Pericardium fibroblast (primary cell): ENCODE results near the gene GLI2. TPM values are rescaled to one million over a fixed set of nuclear protein-coding genes. Genes with fewer than 3 reads are reported as not detected.

Source experiments
- total RNA-seq: library from RNA; depleted of rRNA; stranded (reverse); fragments of >200 nt; gene quantifications from 2 replicates; pipeline ENCODE4 v1.2.3, GENCODE V29; 2015

The GLI2 gene
- 10.6 and 13.5 TPM in 2 replicates for total RNA-seq

GRCh38 chr2:120735746-120736170 lies at the start of gene GLI2:
Gene GLI2 (plus strand): TSS chr2:120735868. CDS start chr2:120797321, 61,453 bp downstream.

